ENCODE measurements around the gene GJA8. TPM values are rescaled to one million over a fixed set of nuclear protein-coding genes. Genes with fewer than 3 reads are reported as not detected.
"Not testable (repeated sequence)": the region's sequence is repeated elsewhere in the genome, so short reads cannot be mapped to it uniquely, and the experiment has no call there.

Gene GJA8
- total RNA-seq, 2 donors from 2014 or later = not detected

GRCh38 chr1:147940456-147940855, 37.9 kb downstream of the GJA8 start:
- H3K9ac ChIP-seq (ENCODE audit: low read depth in 2 of 2, low read length in 2 of 2) = not testable (repeated sequence)

GRCh38 chr1:147942563-147942962, 40.0 kb downstream of the GJA8 start:
- H3K36me3 ChIP-seq; H3K27me3 ChIP-seq; H3K9ac ChIP-seq (ENCODE audit: low read depth in 2 of 2, low read length in 2 of 2); intact Hi-C loops (cut with DNase I); DNase-seq; H3K4me3 ChIP-seq; H3K27ac ChIP-seq; H3K9me3 ChIP-seq; H3K4me1 ChIP-seq: not testable (repeated sequence)

More at GRCh38 chr1:147940456-147940855, 37.9 kb downstream of the GJA8 start:
- H3K9me3 ChIP-seq; H3K27ac ChIP-seq; H3K4me3 ChIP-seq; DNase-seq; H3K4me1 ChIP-seq; intact Hi-C loops (cut with DNase I); H3K36me3 ChIP-seq; H3K27me3 ChIP-seq: not testable (repeated sequence)

GRCh38 chr1:147949517-147949916, 46.9 kb downstream of the GJA8 start:
- H3K27ac ChIP-seq; H3K4me1 ChIP-seq; H3K9me3 ChIP-seq; H3K4me3 ChIP-seq; H3K36me3 ChIP-seq; H3K9ac ChIP-seq (ENCODE audit: low read depth in 2 of 2, low read length in 2 of 2); DNase-seq; intact Hi-C loops (cut with DNase I); H3K27me3 ChIP-seq: not testable (repeated sequence)

Other genes starting within 250 kb of the GJA8 start
- gene ACP6, start 232.3 kb upstream of the GJA8 start, total RNA-seq = 10 to 100 TPM; 21.6 to 22.7 TPM
- 1 to 10 TPM; 1.1 to 4.8 TPM for gene GJA5, start 142.2 kb upstream of the GJA8 start, total RNA-seq
- gene GPR89B, start 25.6 kb downstream of the GJA8 start, total RNA-seq = 10 to 100 TPM; 10.4 to 14.3 TPM
- 1 to 10 TPM; 5.2 to 8.2 TPM for gene NBPF11, start 249.5 kb downstream of the GJA8 start, total RNA-seq